WTC11 (cell line): ENCODE data around the gene SIRPD. TPM values are rescaled to one million over a fixed set of nuclear protein-coding genes. Genes with fewer than 3 reads are reported as not detected.

Experiments
- ATAC-seq: fragments of 200-7000 bp; cut with Tn5 transposase; 2 replicates; pipeline ENCODE4 v1.10.0; 2021; ENCODE audit warnings: mild to moderate bottlenecking, moderate library complexity
- CTCF ChIA-PET: fragments of 300-600 bp; sonication (Branson Sonifier 250); formaldehyde crosslinking; loops from one replicate; lab custom pipeline; 2021; ENCODE audit warnings: antibody characterized with exemption; lab: Charles Lee
- POLR2A ChIA-PET: fragments of 350-600 bp; sonication (Branson Sonifier 250); formaldehyde crosslinking; loops from one replicate; lab custom pipeline; 2021; ENCODE audit warnings: antibody characterized with exemption; lab: Charles Lee
- DNase-seq: peaks from one replicate; pipeline ENCODE4 v3.0.0; 2021; ENCODE audit warnings: low spot score
- H3K27ac Mint-ChIP-seq: 2 replicates; pipeline ENCODE4 v1.8.0; 2021; ENCODE audit warnings: mixed read lengths
- H3K27me3 Mint-ChIP-seq: 2 replicates; pipeline ENCODE4 v1.8.0; 2021; ENCODE audit warnings: low read depth, mild to moderate bottlenecking, moderate library complexity, mixed read lengths
- H3K36me3 Mint-ChIP-seq: 2 replicates; pipeline ENCODE4 v1.8.0; 2021; ENCODE audit warnings: mixed read lengths
- H3K4me1 Mint-ChIP-seq: 2 replicates; pipeline ENCODE4 v1.8.0; 2022; ENCODE audit warnings: mixed read lengths
- H3K4me3 Mint-ChIP-seq: 2 replicates; pipeline ENCODE4 v1.8.0; 2021; ENCODE audit warnings: mild to moderate bottlenecking, moderate library complexity, mixed read lengths
- H3K9me3 Mint-ChIP-seq: 2 replicates; pipeline ENCODE4 v1.8.0; 2021; ENCODE audit warnings: mixed read lengths
- AR ChIP-seq: fragments of 250-450 bp; sonication (Bioruptor Pico); IDR thresholded peaks from 2 replicates; pipeline ENCODE4 v1.9.0; 2021; ENCODE audit warnings: mild to moderate bottlenecking
- ARID4B ChIP-seq: sonication (generic); formaldehyde crosslinking; IDR thresholded peaks from 2 replicates; pipeline ENCODE4 v1.8.0; 2023; ENCODE audit warnings: missing genetic modification reagents, mild to moderate bottlenecking, borderline replicate concordance
- CDX4 ChIP-seq: fragments of 250-450 bp; sonication (Bioruptor Pico); IDR thresholded peaks from 2 replicates; pipeline ENCODE4 v1.9.0; 2021; ENCODE audit warnings: moderate library complexity, mild to moderate bottlenecking, inconsistent platforms, borderline replicate concordance
- ELF4 ChIP-seq: sonication (generic); formaldehyde crosslinking; IDR thresholded peaks from 2 replicates; pipeline ENCODE4 v1.8.1; 2022; ENCODE audit warnings: low read depth, mild to moderate bottlenecking, moderate library complexity, missing genetic modification reagents
- GABPB1 ChIP-seq: sonication (generic); formaldehyde crosslinking; IDR thresholded peaks from 2 replicates; pipeline ENCODE4 v1.8.1; 2023; ENCODE audit warnings: mild to moderate bottlenecking, missing genetic modification reagents
- GRHL2 ChIP-seq: fragments of 250-450 bp; sonication (Bioruptor Pico); IDR thresholded peaks from 2 replicates; pipeline ENCODE4 v1.8.0; 2022; ENCODE audit warnings: mild to moderate bottlenecking, moderate library complexity; ENCODE audit not compliant: insufficient replicate concordance, severe bottlenecking
- NR1H2 ChIP-seq: sonication (generic); formaldehyde crosslinking; IDR thresholded peaks from 2 replicates; pipeline ENCODE4 v1.9.0; 2021; ENCODE audit warnings: mild to moderate bottlenecking, moderate library complexity, missing genetic modification reagents
- STAT6 ChIP-seq: sonication (generic); formaldehyde crosslinking; conservative IDR thresholded peaks from 2 replicates; pipeline ENCODE4 v1.8.1; 2023; ENCODE audit warnings: mild to moderate bottlenecking, low read depth, missing genetic modification reagents, moderate library complexity
- TEAD4 ChIP-seq: sonication (generic); formaldehyde crosslinking; IDR thresholded peaks from 2 replicates; pipeline ENCODE4 v1.8.0; 2022; ENCODE audit warnings: mild to moderate bottlenecking, missing genetic modification reagents
- USF1 ChIP-seq: sonication (generic); formaldehyde crosslinking; IDR thresholded peaks from 2 replicates; pipeline ENCODE4 v1.8.0; 2022; ENCODE audit warnings: mild to moderate bottlenecking, missing genetic modification reagents
- ZBTB43 ChIP-seq: sonication (generic); formaldehyde crosslinking; IDR thresholded peaks from 2 replicates; pipeline ENCODE4 v1.8.1; 2023; ENCODE audit warnings: mild to moderate bottlenecking, missing genetic modification reagents
- ZMAT4 ChIP-seq: fragments of 250-450 bp; sonication (Bioruptor Pico); IDR thresholded peaks from 2 replicates; pipeline ENCODE4 v1.9.0; 2021; ENCODE audit warnings: mild to moderate bottlenecking
- ZNF138 ChIP-seq: sonication (generic); formaldehyde crosslinking; conservative IDR thresholded peaks from 2 replicates; pipeline ENCODE4 v1.8.1; 2022; ENCODE audit warnings: mild to moderate bottlenecking, moderate library complexity, missing genetic modification reagents
- ZNF219 ChIP-seq: sonication (generic); formaldehyde crosslinking; IDR thresholded peaks from 2 replicates; pipeline ENCODE4 v1.8.0; 2023; ENCODE audit warnings: missing genetic modification reagents, mild to moderate bottlenecking, borderline replicate concordance
- ZSCAN18 ChIP-seq: fragments of 250-450 bp; sonication (Bioruptor Pico); IDR thresholded peaks from 2 replicates; pipeline ENCODE4 v2.1.2; 2022; ENCODE audit warnings: mild to moderate bottlenecking, moderate library complexity
- total RNA-seq: library from RNA; stranded (reverse); gene quantifications from 3 replicates; pipeline ENCODE4 v1.2.3, GENCODE V29; 2021

SIRPD gene
- total RNA-seq, 1 experiment from 2014 or later: not detected

GRCh38 chr20:1595333-1595732 lies 37.8 kb upstream of the SIRPD start:
- no peak overlapping the region for H3K27ac Mint-ChIP-seq
- H3K27me3 Mint-ChIP-seq: no peaks in the 10 kb centered on the region
- H3K4me3 Mint-ChIP-seq: no peak overlapping the region
- no peaks in the 10 kb centered on the region for H3K4me1 Mint-ChIP-seq
- ATAC-seq: no peak
- ChIA-PET POLR2A (no interaction called here), CTCF (no interaction called here)
- no peaks in the 10 kb centered on the region for H3K36me3 Mint-ChIP-seq
- H3K9me3 Mint-ChIP-seq: no peaks in the 10 kb centered on the region
- no peak for DNase-seq
- TF ChIP-seq ELF4 (CRISPR knock-in tag): no peak
- TF ChIP-seq AR (CRISPR knock-in tag): no peak
- TF ChIP-seq GABPB1 (CRISPR knock-in tag): no peak
- TF ChIP-seq ZNF219 (CRISPR knock-in tag): no peak

- DNase-seq: no peak
- no peak for ATAC-seq
- CTCF ChIA-PET: no interaction called here
- Mint-ChIP-seq H3K27ac (no peak overlapping the region), H3K36me3 (no peaks in the 10 kb centered on the region), H3K27me3 (no peaks in the 10 kb centered on the region), H3K9me3 (no peaks in the 10 kb centered on the region), H3K4me3 (no peak overlapping the region), H3K4me1 (no peaks in the 10 kb centered on the region)
- POLR2A ChIA-PET: no interaction called here
- no peak for TF ChIP-seq ZMAT4 (CRISPR knock-in tag)
- TF ChIP-seq ZNF138: no peak
- TF ChIP-seq STAT6 (CRISPR knock-in tag): no peak
- no peak for TF ChIP-seq ARID4B
- TF ChIP-seq ZBTB43 (CRISPR knock-in tag): no peak
- no peak for TF ChIP-seq CDX4
- TF ChIP-seq TEAD4 (CRISPR knock-in tag): no peak
- TF ChIP-seq USF1 (CRISPR knock-in tag): no peak
- TF ChIP-seq ZSCAN18 (CRISPR knock-in tag): no peak
- no peak for TF ChIP-seq GRHL2 (CRISPR knock-in tag)
- no peak for TF ChIP-seq NR1H2 (CRISPR knock-in tag)
Measured at GRCh38 chr20:1588533-1589460, 31.3 kb upstream of the SIRPD start.
